Upper lobe of left lung (tissue), 4 donors: ENCODE results near the gene GAK.

Experiments
- CTCF ChIP-seq, 6 experiments: fragments of 450-650 bp in 4 of 6; fragments of 200-600 bp in 2 of 6; sonication (generic) in 2 of 6; IDR thresholded peaks; one replicate each; pipeline ENCODE4 v1.5.1; 2016 to 2019; ENCODE audit warnings: antibody characterized with exemption in 6 of 6
- EP300 ChIP-seq, 4 donors: sonication (generic); formaldehyde crosslinking; IDR thresholded peaks; one replicate each; pipeline ENCODE4 v1.5.1; 2017; ENCODE audit warnings: antibody characterized with exemption in 4 of 4, control low read depth in 2 of 4
- POLR2A ChIP-seq, 4 donors: fragments of 450-650 bp; IDR thresholded peaks; one replicate each; pipeline ENCODE4 v1.5.1; 2016 to 2017; ENCODE audit warnings: antibody characterized with exemption in 4 of 4, mild to moderate bottlenecking in 2 of 4
- POLR2AphosphoS5 ChIP-seq, 2 donors: sonication (generic); formaldehyde crosslinking; IDR thresholded peaks; one replicate each; pipeline ENCODE4 v1.5.1; 2017; ENCODE audit warnings: antibody characterized with exemption in 2 of 2

GRCh38 chr4:892780-893179 is 39.3 kb downstream of the GAK start:
- TF ChIP-seq CTCF (IDR thresholded peaks at IDR 0.05), result no peak
- TF ChIP-seq EP300 (IDR thresholded peaks at IDR 0.05), result no peak
- TF ChIP-seq POLR2A (IDR thresholded peaks at IDR 0.05), result no peak
- TF ChIP-seq POLR2AphosphoS5 (IDR thresholded peaks at IDR 0.05), result no peak
